Mucosa of gallbladder (tissue), 1 donor: ENCODE results near the gene OXSR1. TPM values are rescaled to one million over a fixed set of nuclear protein-coding genes. Genes with fewer than 3 reads are reported as not detected.
"Not testable (repeated sequence)": the region's sequence is repeated elsewhere in the genome, so short reads cannot be mapped to it uniquely, and the experiment has no call there.

Experiments
- DNase-seq: peaks from one replicate; pipeline ENCODE4 v3.0.0-alpha.2; 2020; ENCODE audit warnings: low spot score
- total RNA-seq: library from RNA; stranded (reverse); gene quantifications from one replicate; pipeline ENCODE4 v1.2.1, GENCODE V29; 2021
- donor health status: DM: no; HTN: no; CAD: no.

The OXSR1 gene
- total RNA-seq, 1 donor from 2014 or later: 36.7 TPM

- no peak for DNase-seq
These were observed 37.6 kb upstream of the OXSR1 start for GRCh38 chr3:38127611-38128302.

- no peak for DNase-seq
These were observed 37.1 kb upstream of the OXSR1 start for GRCh38 chr3:38128303-38128655.

- no peak for DNase-seq
These were observed 36.3 kb upstream of the OXSR1 start for GRCh38 chr3:38129058-38129457.

- DNase-seq: no peak
These were observed 34.7 kb upstream of the OXSR1 start for GRCh38 chr3:38130631-38131065.

- DNase-seq: no peak
These were observed 33.5 kb upstream of the OXSR1 start for GRCh38 chr3:38131621-38132369.

- DNase-seq: no peak
These were observed 32.2 kb upstream of the OXSR1 start for GRCh38 chr3:38133209-38133556.

GRCh38 chr3:38133557-38134405 is 31.6 kb upstream of the OXSR1 start:
- DNase-seq: peak; percentile 68

GRCh38 chr3:38134517-38135143 is 30.7 kb upstream of the OXSR1 start:
- DNase-seq: not testable (repeated sequence)

GRCh38 chr3:38135621-38136277 is 29.6 kb upstream of the OXSR1 start:
- DNase-seq: not testable (repeated sequence)

GRCh38 chr3:38136393-38136776 is 29.0 kb upstream of the OXSR1 start:
- DNase-seq: no peak

- peak; percentile 100 for DNase-seq
These were observed 28.3 kb upstream of the OXSR1 start, which contains the start of gene ACAA1 for GRCh38 chr3:38136777-38137614. Gene ACAA1, minus strand, starts transcription at chr3:38137127. Its CDS starts 92 bp downstream, at chr3:38137035.

- no peak for DNase-seq
These were observed 27.6 kb upstream of the OXSR1 start for GRCh38 chr3:38137615-38138348.

- DNase-seq: peak; percentile 79
These were observed 26.8 kb upstream of the OXSR1 start, which contains the start of gene MYD88 for GRCh38 chr3:38138349-38139190. Gene MYD88, plus strand, starts transcription at chr3:38138661. Its CDS starts 40 bp downstream, at chr3:38138701.

- no peak for DNase-seq
These were observed 26.1 kb upstream of the OXSR1 start for GRCh38 chr3:38139191-38139590.

- DNase-seq: no peak
These were observed 25.7 kb upstream of the OXSR1 start for GRCh38 chr3:38139652-38140051.

GRCh38 chr3:38140326-38141172 is 24.8 kb upstream of the OXSR1 start:
- no peak for DNase-seq

GRCh38 chr3:38141173-38141951 is 24.0 kb upstream of the OXSR1 start:
- DNase-seq: no peak
